HepG2 (cell line): ENCODE data around the gene CCDC142. TPM values are rescaled to one million over a fixed set of nuclear protein-coding genes. Genes with fewer than 3 reads are reported as not detected.

Experiments
- HOXA3 ChIP-seq: sonication (generic); formaldehyde crosslinking; IDR thresholded peaks from 2 replicates; pipeline ENCODE4 v1.5.0; 2020; ENCODE audit warnings: missing genetic modification reagents
- KLF16 ChIP-seq, 2 experiments: sonication (generic) in 1 of 2; formaldehyde crosslinking in 1 of 2; IDR thresholded peaks; 2 replicates each; pipeline versions ENCODE4 v1.6.1 to v1.8.0; 2016 to 2023; ENCODE audit warnings: missing genetic modification reagents in 2 of 2, missing compliant biosample characterization in 1 of 2
- KMT2B ChIP-seq: IDR thresholded peaks from 2 replicates; pipeline ENCODE4 v1.6.1; 2016; ENCODE audit warnings: missing genetic modification reagents, missing compliant biosample characterization
- MEIS1 ChIP-seq: sonication (generic); formaldehyde crosslinking; IDR thresholded peaks from 2 replicates; pipeline ENCODE4 v1.9.0; 2021; ENCODE audit warnings: mild to moderate bottlenecking, missing genetic modification reagents, moderate library complexity, borderline replicate concordance
- MEIS2 ChIP-seq: sonication (generic); formaldehyde crosslinking; IDR thresholded peaks from 2 replicates; pipeline ENCODE4 v1.9.0; 2021; ENCODE audit warnings: mild to moderate bottlenecking, missing genetic modification reagents
- NCOA2 ChIP-seq: sonication (generic); formaldehyde crosslinking; IDR thresholded peaks from 2 replicates; pipeline ENCODE4 v1.8.0; 2022; ENCODE audit warnings: inconsistent platforms
- NONO ChIP-seq, 2 experiments: fragments of 450-650 bp in 1 of 2; sonication (generic) in 1 of 2; formaldehyde crosslinking in 1 of 2; IDR thresholded peaks in 1 of 2; conservative IDR thresholded peaks in 1 of 2; 2 replicates each; pipeline versions ENCODE4 v1.6.1 to v1.8.0; 2017 to 2022; ENCODE audit warnings: mild to moderate bottlenecking in 1 of 2, missing genetic modification reagents in 1 of 2, moderate library complexity in 1 of 2
- POLR2G ChIP-seq: fragments of 200-400 bp; formaldehyde crosslinking; IDR thresholded peaks from 2 replicates; pipeline ENCODE4 v1.6.1; 2018; ENCODE audit warnings: mild to moderate bottlenecking, low read depth, low read length, moderate library complexity
- PRMT3 ChIP-seq: sonication (generic); formaldehyde crosslinking; IDR thresholded peaks from 2 replicates; pipeline ENCODE4 v1.8.1; 2022; ENCODE audit warnings: low read depth, mild to moderate bottlenecking, moderate library complexity, missing genetic modification reagents, borderline replicate concordance
- SNAI1 ChIP-seq: sonication (generic); formaldehyde crosslinking; IDR thresholded peaks from 2 replicates; pipeline ENCODE4 v1.5.0; 2020; ENCODE audit warnings: mild to moderate bottlenecking, missing genetic modification reagents, borderline replicate concordance
- U2AF1 ChIP-seq: fragments of 200-400 bp; formaldehyde crosslinking; optimal IDR thresholded peaks from 2 replicates; pipeline ENCODE3; 2017; ENCODE audit warnings: mild to moderate bottlenecking, low read depth, low read length
- ZFP36L1 ChIP-seq: sonication (generic); formaldehyde crosslinking; IDR thresholded peaks from 2 replicates; pipeline ENCODE4 v1.8.0; 2022; ENCODE audit warnings: mild to moderate bottlenecking, missing genetic modification reagents, moderate library complexity
- ZNF383 ChIP-seq: sonication (generic); formaldehyde crosslinking; IDR thresholded peaks from 2 replicates; pipeline ENCODE4 v1.4.0; 2020; ENCODE audit warnings: missing genetic modification reagents, mild to moderate bottlenecking, borderline replicate concordance
- ZNF446 ChIP-seq: sonication (generic); formaldehyde crosslinking; IDR thresholded peaks from 2 replicates; pipeline ENCODE4 v1.5.0; 2020; ENCODE audit warnings: mild to moderate bottlenecking, missing genetic modification reagents
- polyA plus RNA-seq, 8 experiments: library from polyadenylated mRNA; depleted of rRNA in 3 of 8; stranded (reverse) in 7 of 8; unstranded in 1 of 8; fragments of >200 nt; fragmentation: Illumina TruSeq in 4 of 8; extraction: Trizol in 4 of 8; gene quantifications; 2 replicates each; pipeline versions ENCODE4 v1.2.1 to v1.2.3, GENCODE V29; 2011 to 2016; ENCODE audit warnings: low read depth in 4 of 8, missing spikeins in 1 of 8, mixed read lengths in 1 of 8; ENCODE audit not compliant: insufficient read depth in 1 of 8
- total RNA-seq, 5 experiments: library from RNA; depleted of rRNA; stranded (reverse); fragments of >200 nt; fragmentation: Illumina TruSeq; extraction: Trizol; gene quantifications; 2 replicates each; pipeline ENCODE4 v1.2.3, GENCODE V29; 2016; ENCODE audit warnings: low read depth in 1 of 5
- TF ChIP-seq, protein P1 (sequence below): sonication (generic); formaldehyde crosslinking; IDR thresholded peaks from 2 replicates; pipeline ENCODE4 v1.4.0; 2020; ENCODE audit warnings: missing genetic modification reagents
- TF ChIP-seq, protein P2 (sequence below), 2 experiments: sonication (generic) in 1 of 2; formaldehyde crosslinking in 1 of 2; IDR thresholded peaks; 2 replicates each; pipeline versions ENCODE4 v1.4.0 to v1.6.1; 2016 to 2020; ENCODE audit warnings: borderline replicate concordance in 1 of 2, low read depth in 1 of 2, mild to moderate bottlenecking in 1 of 2, missing genetic modification reagents in 1 of 2
- TF ChIP-seq, protein P3 (sequence below): sonication (generic); formaldehyde crosslinking; IDR thresholded peaks from 2 replicates; pipeline ENCODE4 v1.5.0; 2020; ENCODE audit warnings: mild to moderate bottlenecking, missing genetic modification reagents

Gene CCDC142
- total and polyA plus RNA-seq, 2 of the 13 experiments (the other 11 are each of a cell fraction or from before 2014, with no cell fraction given) = 14.7 to 30.4 TPM

DNA sequence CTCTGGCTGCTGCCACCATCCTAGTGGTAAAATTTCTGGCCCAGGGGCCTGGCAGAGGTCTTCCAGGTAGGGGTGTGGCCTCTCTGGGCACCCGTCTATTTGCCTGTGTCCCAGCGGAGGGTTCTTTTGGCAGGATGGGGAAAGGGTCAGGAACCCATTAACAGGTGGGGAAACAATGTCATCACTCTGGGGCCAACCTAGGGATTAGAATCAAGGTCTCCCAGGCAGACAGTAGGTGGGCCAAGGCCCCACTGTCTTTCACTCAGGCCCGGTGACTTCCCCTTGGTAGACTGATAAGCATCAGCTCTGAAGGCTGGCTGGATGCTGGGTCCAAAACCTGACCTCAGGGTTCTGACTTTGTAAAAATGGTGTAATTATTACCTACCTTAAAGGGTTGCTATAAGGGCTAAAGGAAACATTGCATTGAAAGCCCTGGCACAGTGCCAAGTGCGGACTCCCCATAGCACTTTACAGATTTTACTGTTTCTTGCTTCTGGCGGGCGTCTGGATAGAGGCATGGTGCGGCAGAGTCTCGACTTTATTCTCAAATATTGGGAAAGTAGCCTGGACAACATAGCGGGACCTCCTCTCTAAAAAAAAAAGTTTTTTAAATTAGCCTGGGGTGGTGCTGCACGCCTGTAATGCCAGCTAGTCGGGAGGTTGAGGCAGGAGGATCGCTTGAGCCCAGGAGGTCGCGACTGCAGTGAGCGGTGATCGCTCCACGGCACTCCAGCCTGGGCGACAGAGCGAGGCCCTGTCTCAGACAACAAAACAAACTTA, 14.4 kb upstream of the CCDC142 start (continued):
- TF ChIP-seq ZNF446 (CRISPR knock-in tag) = no peak; the same call in 1 of the 2 replicates
- TF ChIP-seq, protein P1, sequence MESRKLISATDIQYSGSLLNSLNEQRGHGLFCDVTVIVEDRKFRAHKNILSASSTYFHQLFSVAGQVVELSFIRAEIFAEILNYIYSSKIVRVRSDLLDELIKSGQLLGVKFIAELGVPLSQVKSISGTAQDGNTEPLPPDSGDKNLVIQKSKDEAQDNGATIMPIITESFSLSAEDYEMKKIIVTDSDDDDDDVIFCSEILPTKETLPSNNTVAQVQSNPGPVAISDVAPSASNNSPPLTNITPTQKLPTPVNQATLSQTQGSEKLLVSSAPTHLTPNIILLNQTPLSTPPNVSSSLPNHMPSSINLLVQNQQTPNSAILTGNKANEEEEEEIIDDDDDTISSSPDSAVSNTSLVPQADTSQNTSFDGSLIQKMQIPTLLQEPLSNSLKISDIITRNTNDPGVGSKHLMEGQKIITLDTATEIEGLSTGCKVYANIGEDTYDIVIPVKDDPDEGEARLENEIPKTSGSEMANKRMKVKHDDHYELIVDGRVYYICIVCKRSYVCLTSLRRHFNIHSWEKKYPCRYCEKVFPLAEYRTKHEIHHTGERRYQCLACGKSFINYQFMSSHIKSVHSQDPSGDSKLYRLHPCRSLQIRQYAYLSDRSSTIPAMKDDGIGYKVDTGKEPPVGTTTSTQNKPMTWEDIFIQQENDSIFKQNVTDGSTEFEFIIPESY = no peak
- TF ChIP-seq, protein P2, sequence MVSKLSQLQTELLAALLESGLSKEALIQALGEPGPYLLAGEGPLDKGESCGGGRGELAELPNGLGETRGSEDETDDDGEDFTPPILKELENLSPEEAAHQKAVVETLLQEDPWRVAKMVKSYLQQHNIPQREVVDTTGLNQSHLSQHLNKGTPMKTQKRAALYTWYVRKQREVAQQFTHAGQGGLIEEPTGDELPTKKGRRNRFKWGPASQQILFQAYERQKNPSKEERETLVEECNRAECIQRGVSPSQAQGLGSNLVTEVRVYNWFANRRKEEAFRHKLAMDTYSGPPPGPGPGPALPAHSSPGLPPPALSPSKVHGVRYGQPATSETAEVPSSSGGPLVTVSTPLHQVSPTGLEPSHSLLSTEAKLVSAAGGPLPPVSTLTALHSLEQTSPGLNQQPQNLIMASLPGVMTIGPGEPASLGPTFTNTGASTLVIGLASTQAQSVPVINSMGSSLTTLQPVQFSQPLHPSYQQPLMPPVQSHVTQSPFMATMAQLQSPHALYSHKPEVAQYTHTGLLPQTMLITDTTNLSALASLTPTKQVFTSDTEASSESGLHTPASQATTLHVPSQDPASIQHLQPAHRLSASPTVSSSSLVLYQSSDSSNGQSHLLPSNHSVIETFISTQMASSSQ (IDR thresholded peaks at IDR 0.05; ENCODE audit: low read depth) = peak; percentile 65; the same call in 1 of the 2 replicates
- TF ChIP-seq, protein P2 (CRISPR knock-in tag; IDR thresholded peaks at IDR 0.05; ENCODE audit: borderline replicate concordance) = peak; percentile 66
- peak; percentile 11; the same call in 1 of the 2 replicates for TF ChIP-seq MEIS2 (CRISPR knock-in tag)
- TF ChIP-seq NCOA2 (CRISPR knock-in tag) = peak; percentile 73; the same call in 1 of the 2 replicates
- TF ChIP-seq PRMT3 (CRISPR knock-in tag) = no peak
- peak; percentile 29 for TF ChIP-seq POLR2G
- TF ChIP-seq KMT2B = 0 out of 2 replicates have a peak, but pooled peaks have one; percentile 33
- TF ChIP-seq U2AF1 = no peak
- TF ChIP-seq, protein P3, sequence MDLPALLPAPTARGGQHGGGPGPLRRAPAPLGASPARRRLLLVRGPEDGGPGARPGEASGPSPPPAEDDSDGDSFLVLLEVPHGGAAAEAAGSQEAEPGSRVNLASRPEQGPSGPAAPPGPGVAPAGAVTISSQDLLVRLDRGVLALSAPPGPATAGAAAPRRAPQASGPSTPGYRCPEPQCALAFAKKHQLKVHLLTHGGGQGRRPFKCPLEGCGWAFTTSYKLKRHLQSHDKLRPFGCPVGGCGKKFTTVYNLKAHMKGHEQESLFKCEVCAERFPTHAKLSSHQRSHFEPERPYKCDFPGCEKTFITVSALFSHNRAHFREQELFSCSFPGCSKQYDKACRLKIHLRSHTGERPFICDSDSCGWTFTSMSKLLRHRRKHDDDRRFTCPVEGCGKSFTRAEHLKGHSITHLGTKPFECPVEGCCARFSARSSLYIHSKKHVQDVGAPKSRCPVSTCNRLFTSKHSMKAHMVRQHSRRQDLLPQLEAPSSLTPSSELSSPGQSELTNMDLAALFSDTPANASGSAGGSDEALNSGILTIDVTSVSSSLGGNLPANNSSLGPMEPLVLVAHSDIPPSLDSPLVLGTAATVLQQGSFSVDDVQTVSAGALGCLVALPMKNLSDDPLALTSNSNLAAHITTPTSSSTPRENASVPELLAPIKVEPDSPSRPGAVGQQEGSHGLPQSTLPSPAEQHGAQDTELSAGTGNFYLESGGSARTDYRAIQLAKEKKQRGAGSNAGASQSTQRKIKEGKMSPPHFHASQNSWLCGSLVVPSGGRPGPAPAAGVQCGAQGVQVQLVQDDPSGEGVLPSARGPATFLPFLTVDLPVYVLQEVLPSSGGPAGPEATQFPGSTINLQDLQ (CRISPR knock-in tag) = 0 out of 2 replicates have a peak, but pooled peaks have one; percentile 46
- no peak for TF ChIP-seq NONO (IDR thresholded peaks at IDR 0.05)
- TF ChIP-seq NONO (CRISPR knock-in tag; conservative IDR thresholded peaks at IDR 0.05) = peak; percentile 82
- 0 out of 4 replicates have a peak, but pooled peaks of 1 of the 2 experiments have one; percentile 3 for TF ChIP-seq KLF16 (CRISPR knock-in tag; IDR thresholded peaks at IDR 0.05)
- peak; percentile 62; the same call in 1 of the 2 replicates for TF ChIP-seq ZNF383 (CRISPR knock-in tag)
- TF ChIP-seq ZFP36L1 (CRISPR knock-in tag) = peak; percentile 72; the same call in 1 of the 2 replicates
- TF ChIP-seq HOXA3 (CRISPR knock-in tag) = peak; percentile 35; the same call in 1 of the 2 replicates
- TF ChIP-seq MEIS1 (CRISPR knock-in tag) = peak; percentile 78; the same call in 1 of the 2 replicates
- peak; percentile 26; the same call in 1 of the 2 replicates for TF ChIP-seq SNAI1 (CRISPR knock-in tag)
